Memory B cell (primary cell): ENCODE measurements around the gene CACFD1.

Source experiments
- ATAC-seq: fragments of 150-1000 bp; cut with Tn5 transposase; 2 replicates; pipeline ENCODE4 v1.10.0; 2021; ENCODE audit warnings: low read depth, mild to moderate bottlenecking, moderate library complexity
- DNase-seq, 2 donors: peaks; one replicate each; pipeline ENCODE4 v3.0.0; 2022; ENCODE audit warnings: low spot score in 2 of 2
- H3K27ac Mint-ChIP-seq: one replicate; pipeline ENCODE4 v1.8.0; 2022; ENCODE audit warnings: mild to moderate bottlenecking, moderate library complexity, mixed read lengths
- H3K27me3 Mint-ChIP-seq: one replicate; pipeline ENCODE4 v1.8.0; 2022; ENCODE audit warnings: mixed read lengths
- H3K36me3 Mint-ChIP-seq: one replicate; pipeline ENCODE4 v1.8.0; 2022; ENCODE audit warnings: mild to moderate bottlenecking, mixed read lengths
- H3K4me1 Mint-ChIP-seq: one replicate; pipeline ENCODE4 v1.8.0; 2022; ENCODE audit warnings: mixed read lengths
- H3K4me3 Mint-ChIP-seq: one replicate; pipeline ENCODE4 v1.8.0; 2022; ENCODE audit warnings: mild to moderate bottlenecking, moderate library complexity, mixed read lengths
- H3K9me3 Mint-ChIP-seq: one replicate; pipeline ENCODE4 v1.8.0; 2022; ENCODE audit warnings: mixed read lengths

Gene CACFD1

DNA sequence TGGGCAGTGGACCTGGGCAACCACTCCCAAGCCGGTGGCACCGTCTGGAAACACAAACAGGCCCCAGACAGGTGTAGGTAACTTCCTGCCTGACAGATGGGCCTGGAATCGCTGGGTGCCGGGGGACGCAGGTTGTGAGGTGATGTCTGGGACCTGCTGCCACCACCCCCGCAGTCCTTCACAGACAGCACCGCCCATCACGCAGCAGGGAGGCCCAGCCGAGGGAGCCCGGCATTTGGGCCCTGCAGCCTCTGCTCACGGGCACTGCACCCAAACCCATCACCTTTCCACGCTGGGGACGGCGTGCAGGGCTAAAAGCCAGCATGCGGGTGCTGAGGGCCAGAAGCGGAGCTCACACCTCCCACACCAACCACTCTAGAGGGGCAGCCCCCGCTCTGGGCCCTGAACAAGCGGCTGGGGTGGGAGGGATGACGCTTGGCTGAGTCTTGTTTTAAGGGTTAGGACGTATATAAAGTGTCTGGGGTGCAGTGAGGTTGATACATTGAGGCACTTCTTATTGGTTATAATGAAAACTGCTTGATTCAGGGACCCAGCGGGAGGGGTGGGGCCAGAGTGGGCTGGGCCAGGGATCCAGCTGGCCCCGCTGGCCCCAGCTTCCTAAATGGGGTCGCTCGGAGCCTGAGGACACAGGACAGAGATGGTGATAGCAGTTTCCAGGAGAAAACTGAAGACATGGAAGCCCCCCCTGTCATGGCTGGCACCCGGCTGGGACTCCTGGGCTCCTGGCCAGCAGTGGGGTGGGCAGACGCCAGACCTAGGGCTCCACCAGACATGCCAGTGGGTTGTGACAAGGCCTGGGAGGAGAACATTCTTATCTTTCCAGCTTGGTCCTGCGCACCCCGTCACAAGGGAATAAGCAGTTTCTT, 53.7 kb downstream of the CACFD1 start:
- Mint-ChIP-seq H3K4me3 (no peak overlapping the region), H3K4me1 (no peaks in the 10 kb centered on the region), H3K36me3 (no peaks in the 10 kb centered on the region), H3K27me3 (peaks cover 6% of the 10 kb centered on the region), H3K27ac (no peak overlapping the region), H3K9me3 (no peaks in the 10 kb centered on the region)
- DNase-seq (no peak), ATAC-seq (no peak)

DNA sequence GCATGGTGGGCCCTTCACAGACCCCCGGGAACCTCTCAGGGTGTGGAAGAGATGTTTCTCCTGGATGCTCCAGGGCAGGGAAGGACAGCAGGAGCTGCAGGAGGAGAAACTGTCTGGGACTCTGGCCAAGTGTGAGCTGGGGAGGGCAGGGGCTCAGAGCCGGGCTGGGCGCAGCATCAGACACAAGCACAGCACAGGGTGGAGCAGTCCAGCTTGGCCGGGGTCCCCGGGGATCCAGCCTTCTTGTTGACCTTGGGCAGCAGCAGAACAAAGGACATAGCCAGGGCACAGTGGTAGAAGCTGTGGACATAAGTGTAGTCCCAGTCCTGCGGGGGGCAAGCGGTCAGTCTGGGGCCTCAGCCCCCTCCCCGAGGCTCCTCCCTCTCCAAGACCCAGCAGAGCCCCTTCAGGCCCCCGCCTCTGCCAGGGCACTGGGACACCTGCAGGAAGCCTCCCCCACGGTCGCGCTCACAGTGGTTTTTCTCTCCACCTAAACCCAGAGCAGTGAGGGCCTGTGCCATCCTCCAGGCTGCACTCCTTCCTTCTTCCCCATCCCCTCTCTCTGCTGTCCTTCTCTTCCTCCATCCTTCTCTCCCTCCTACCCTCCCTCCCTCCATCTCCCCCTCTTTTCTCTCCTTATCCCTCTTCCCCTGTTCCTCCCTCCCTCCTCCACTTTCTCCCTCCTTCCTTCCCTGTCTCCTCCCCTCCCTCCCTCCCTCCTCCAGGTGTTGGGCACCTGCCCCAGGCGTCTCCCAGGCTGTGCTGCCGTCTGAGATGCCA, 54.9 kb downstream of the CACFD1 start:
- Mint-ChIP-seq H3K36me3 (no peaks in the 10 kb centered on the region), H3K27me3 (peaks cover 9% of the 10 kb centered on the region), H3K4me1 (no peaks in the 10 kb centered on the region), H3K4me3 (no peak overlapping the region), H3K27ac (no peak overlapping the region), H3K9me3 (no peaks in the 10 kb centered on the region)
- no peak for DNase-seq
- no peak for ATAC-seq

DNA sequence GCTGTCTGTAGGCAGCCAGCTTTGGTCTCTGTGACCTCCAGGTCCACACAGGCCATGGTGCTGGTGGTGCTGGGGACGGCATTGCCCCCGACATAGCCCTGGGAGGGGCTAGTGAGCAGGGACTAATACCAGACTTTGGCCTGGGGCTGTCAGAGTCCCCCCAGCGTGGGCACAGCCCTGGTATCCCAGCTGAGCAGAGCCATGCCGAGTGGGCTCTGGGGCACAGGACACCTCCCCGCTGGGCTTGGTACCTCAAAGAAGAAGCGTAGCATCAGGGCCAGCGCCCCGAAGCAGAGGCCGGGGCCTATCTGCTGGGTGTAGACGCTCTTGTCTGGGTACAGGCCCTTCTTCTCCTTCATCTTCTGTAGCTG, 55.4 kb downstream of the CACFD1 start:
- H3K36me3 Mint-ChIP-seq, result no peaks in the 10 kb centered on the region
- no peak overlapping the region for H3K27ac Mint-ChIP-seq
- ATAC-seq (no peak), DNase-seq (no peak)
- peaks cover 9% of the 10 kb centered on the region for H3K27me3 Mint-ChIP-seq
- no peak overlapping the region for H3K4me3 Mint-ChIP-seq
- no peaks in the 10 kb centered on the region for H3K4me1 Mint-ChIP-seq
- no peaks in the 10 kb centered on the region for H3K9me3 Mint-ChIP-seq

DNA sequence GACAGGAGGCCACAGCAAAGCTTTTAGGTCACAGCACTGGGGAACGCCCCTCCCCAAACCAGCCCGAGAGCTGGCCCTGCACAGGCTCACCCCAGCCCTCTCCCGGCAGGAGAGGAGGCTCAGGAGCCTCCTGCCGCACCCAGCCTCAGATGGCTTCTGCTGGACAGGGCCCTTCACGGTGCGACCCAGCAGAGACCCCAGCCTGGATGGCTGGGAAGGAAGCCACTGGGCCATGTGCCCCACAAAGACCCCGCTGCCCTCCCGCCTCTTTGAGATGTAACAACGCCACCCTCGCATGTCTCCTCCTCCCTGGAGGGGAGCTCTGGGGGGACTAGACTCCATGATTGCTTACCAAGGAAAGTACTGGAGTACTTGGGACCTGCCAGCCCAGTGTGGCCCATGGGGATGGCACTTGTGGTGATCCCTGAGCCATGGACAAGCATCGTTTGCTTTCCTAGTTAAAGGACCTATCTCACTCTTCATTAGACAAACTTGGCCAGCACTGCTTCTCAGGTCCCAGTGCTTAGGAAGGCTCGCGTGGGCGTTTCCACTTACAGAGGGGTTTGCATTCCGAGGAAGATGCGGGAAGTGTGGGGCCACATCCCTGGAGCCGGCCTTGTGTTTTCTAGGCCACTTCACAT, 56.0 kb downstream of the CACFD1 start:
- H3K36me3 Mint-ChIP-seq, result no peaks in the 10 kb centered on the region
- no peak for DNase-seq
- H3K9me3 Mint-ChIP-seq, result no peaks in the 10 kb centered on the region
- H3K4me1 Mint-ChIP-seq, result no peaks in the 10 kb centered on the region
- peaks cover 9% of the 10 kb centered on the region for H3K27me3 Mint-ChIP-seq
- H3K27ac Mint-ChIP-seq, result no peak overlapping the region
- ATAC-seq, result no peak
- H3K4me3 Mint-ChIP-seq, result no peak overlapping the region

DNA sequence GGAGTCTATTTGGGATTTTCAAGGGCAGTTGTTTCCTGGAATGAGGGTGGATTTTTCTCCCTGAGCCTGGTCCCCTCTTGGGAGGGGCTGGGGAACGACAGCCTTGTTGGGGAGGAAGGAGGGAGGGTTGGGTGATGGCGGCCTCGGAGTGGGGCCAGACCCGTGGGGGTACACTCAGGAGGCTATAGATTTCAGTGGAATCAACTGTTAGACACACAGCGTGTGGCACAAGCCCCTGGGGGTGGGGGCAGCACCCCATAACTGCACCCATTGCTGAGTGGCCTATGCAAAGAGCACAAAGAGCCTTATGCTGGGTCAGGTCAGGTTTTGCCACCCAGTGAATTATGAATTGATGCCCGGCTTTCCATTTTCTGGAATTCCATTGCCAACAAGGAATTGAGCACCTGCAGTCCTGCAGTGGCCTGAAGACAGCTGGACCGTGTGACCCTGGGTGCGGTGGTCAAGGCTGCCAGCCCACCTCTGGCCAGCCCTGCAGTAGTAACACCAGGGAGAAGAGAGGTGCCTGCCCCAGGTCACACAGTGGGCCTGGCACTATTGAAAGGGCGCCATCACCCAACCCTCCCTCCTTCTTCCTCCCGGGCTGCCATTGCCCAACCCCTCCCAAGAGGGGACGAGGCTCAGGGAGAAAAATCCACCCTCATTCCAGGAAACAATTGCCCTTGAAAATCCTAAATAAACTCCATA, 56.6 kb downstream of the CACFD1 start:
- Mint-ChIP-seq H3K27ac (no peak overlapping the region), H3K27me3 (peaks cover 9% of the 10 kb centered on the region), H3K9me3 (no peaks in the 10 kb centered on the region), H3K4me1 (no peaks in the 10 kb centered on the region), H3K36me3 (no peaks in the 10 kb centered on the region), H3K4me3 (no peak overlapping the region)
- DNase-seq (no peak), ATAC-seq (no peak)

DNA sequence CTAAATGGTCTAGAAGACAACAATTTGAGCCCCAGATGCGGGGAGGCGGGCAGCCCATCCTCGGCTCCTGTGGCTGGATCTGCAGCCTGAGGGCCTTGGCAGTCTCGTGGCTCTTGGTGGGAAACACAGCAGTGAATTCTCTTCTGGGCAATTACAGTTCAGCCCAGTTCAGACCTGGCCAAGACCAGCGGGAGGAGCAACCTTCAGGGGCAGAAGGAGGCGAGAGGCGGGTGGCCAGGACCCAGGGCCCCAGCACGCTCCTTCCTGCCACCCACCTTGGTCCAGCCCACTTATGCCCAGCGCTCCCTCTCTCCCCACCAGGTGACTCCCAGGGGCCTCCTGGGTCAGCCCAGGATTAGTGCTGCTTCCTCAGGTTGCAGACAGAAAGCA, 57.2 kb downstream of the CACFD1 start:
- peaks cover 9% of the 10 kb centered on the region for H3K27me3 Mint-ChIP-seq
- H3K4me3 Mint-ChIP-seq, result no peak overlapping the region
- ATAC-seq (no peak), DNase-seq (no peak)
- no peak overlapping the region for H3K27ac Mint-ChIP-seq
- H3K4me1 Mint-ChIP-seq, result no peaks in the 10 kb centered on the region
- no peaks in the 10 kb centered on the region for H3K9me3 Mint-ChIP-seq
- H3K36me3 Mint-ChIP-seq, result no peaks in the 10 kb centered on the region

DNA sequence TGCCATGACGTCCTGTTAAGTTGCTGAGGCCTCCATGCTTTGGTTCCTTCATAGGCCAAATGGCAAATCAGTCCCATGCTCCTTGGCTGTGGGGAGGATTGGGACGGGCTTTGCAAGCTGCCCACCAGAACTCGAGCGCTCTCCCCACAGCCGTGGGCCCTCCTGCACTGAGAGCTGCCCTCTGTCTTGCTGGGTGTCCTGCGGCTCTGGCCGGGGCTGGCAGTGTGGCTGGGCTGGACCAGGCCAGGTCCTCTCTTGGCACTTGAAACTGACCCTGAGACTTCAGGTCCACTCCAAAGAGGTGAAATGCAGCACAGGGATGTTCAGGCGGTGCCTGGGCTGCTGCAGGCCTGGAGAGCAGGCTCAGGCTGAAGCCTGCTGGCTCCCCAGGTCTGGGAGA, 57.9 kb downstream of the CACFD1 start:
- H3K9me3 Mint-ChIP-seq, result no peaks in the 10 kb centered on the region
- H3K27ac Mint-ChIP-seq, result no peak overlapping the region
- no peaks in the 10 kb centered on the region for H3K36me3 Mint-ChIP-seq
- DNase-seq (no peak), ATAC-seq (no peak)
- H3K4me1 Mint-ChIP-seq, result no peaks in the 10 kb centered on the region
- no peak overlapping the region for H3K4me3 Mint-ChIP-seq
- peaks cover 10% of the 10 kb centered on the region for H3K27me3 Mint-ChIP-seq

DNA sequence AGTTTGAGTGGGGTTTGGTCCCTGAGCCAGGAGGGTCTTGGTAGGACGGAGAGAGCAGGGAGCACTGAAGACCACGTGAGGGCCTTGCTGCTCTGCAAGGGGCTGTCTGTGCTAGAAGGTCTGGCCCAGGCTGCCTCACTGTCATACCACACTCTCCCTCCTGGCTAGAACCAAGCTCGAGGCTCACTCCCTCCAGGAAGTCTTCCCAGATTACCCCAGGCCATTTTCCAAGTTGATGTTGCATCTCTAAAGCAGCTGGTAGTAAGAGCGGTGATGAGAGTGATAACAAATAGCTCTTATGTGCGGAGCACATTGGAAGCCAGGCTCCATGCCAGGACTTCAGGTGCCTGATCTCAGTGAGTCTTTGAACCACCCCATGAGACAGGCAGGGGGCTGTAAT, 58.4 kb downstream of the CACFD1 start:
- Mint-ChIP-seq H3K27ac (no peak overlapping the region), H3K4me1 (no peaks in the 10 kb centered on the region), H3K27me3 (peaks cover 10% of the 10 kb centered on the region), H3K36me3 (no peaks in the 10 kb centered on the region), H3K9me3 (no peaks in the 10 kb centered on the region), H3K4me3 (no peak overlapping the region)
- no peak for DNase-seq
- ATAC-seq, result no peak

DNA sequence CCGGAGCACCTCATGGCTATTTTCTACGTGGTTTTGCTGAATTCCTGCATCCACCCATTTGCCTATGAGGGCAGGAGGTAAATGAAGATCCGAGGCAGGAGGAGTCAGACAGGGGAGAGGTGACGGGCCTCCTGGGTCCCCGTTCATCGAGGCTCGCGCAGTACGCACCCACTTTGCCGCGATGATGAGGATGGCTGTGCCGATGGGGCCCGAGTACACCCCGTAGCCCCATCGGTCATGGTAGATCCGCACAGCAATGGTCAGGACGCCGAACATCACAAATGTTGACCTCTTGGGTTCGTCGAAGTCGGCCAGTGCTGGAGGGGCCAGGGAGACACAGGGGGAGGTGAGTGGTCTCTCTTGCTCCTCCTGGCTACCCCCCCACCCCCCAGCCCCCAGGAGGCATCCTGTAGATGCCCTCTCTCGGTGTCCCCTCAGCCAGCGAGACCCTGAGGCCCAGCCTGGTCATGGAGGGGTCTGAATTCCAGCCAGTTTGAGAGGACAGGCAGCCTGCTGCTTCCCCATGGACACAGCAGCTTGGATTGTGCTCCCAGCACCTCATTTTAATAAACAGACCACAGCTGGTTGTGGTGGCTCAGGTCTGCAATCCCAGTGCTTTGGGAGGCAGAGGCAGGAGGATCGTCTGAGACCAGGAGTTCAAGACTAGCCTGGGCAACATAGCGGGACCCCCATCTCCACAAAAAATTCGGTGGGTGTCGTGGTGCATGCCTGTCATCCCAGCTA, 59.1 kb downstream of the CACFD1 start:
- no peak for DNase-seq
- no peaks in the 10 kb centered on the region for H3K36me3 Mint-ChIP-seq
- H3K9me3 Mint-ChIP-seq, result no peaks in the 10 kb centered on the region
- peaks cover 14% of the 10 kb centered on the region for H3K27me3 Mint-ChIP-seq
- ATAC-seq, result no peak
- no peak overlapping the region for H3K4me3 Mint-ChIP-seq
- no peak overlapping the region for H3K27ac Mint-ChIP-seq
- no peaks in the 10 kb centered on the region for H3K4me1 Mint-ChIP-seq

DNA sequence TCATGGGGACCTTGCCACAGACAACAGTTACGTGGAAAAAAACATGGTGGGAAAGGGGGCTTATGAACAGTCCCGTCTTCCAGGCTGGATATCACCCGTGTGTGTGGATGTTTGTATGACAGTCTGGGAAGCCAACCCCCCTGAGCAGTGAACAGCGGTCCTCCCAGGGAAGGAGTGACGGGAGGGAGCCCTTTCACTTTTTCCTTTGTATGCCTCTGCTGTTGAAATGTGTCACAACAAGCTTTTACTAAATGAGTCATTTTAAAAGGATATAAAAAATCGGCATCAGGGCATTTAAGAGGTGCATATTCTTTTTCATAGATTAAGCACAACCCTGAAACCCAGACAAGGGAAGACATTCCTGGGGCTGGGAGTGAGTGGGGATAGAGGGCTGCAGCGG, 59.9 kb downstream of the CACFD1 start:
- peaks cover 14% of the 10 kb centered on the region for H3K27me3 Mint-ChIP-seq
- H3K27ac Mint-ChIP-seq, result no peak overlapping the region
- H3K4me3 Mint-ChIP-seq, result no peak overlapping the region
- no peaks in the 10 kb centered on the region for H3K9me3 Mint-ChIP-seq
- no peaks in the 10 kb centered on the region for H3K4me1 Mint-ChIP-seq
- H3K36me3 Mint-ChIP-seq, result no peaks in the 10 kb centered on the region
- no peak for ATAC-seq
- no peak for DNase-seq

DNA sequence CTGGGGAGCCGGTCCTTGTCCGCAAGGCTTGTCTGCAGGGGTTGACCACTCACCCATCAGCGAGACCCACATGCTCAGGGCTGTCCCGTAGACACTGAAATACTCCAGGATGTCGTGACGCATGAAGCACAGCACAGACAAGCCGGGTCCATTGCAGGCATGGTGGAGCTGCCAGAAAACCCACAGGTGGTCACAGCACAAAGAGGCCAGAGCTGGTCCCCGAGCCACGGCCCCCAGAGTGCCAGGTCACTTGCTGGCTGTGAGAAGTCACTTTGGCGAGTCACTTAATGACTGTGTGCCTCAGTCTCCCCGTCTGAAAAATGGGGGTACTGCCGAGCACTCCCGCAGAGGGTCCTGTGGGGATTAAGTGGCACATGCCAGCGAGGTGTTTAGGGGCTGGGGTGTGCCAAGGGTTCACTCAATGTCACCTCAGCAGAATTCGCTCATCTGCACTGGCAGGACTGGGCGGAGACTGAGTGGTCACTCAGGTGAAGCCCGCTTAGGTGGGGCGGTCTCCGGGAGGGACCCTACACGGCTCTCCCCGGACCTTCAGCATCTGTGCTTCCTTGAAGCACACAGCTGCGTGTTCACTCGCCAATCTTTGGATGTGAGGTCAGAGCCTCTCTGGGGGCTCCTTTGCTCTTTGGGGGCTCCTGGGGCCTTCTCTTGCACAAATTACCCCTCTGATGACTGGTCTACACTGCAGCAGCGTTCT, 60.5 kb downstream of the CACFD1 start:
- ATAC-seq, result no peak
- no peak for DNase-seq
- Mint-ChIP-seq H3K4me1 (no peaks in the 10 kb centered on the region), H3K27me3 (peaks cover 14% of the 10 kb centered on the region), H3K36me3 (no peaks in the 10 kb centered on the region), H3K27ac (no peak overlapping the region), H3K9me3 (no peaks in the 10 kb centered on the region), H3K4me3 (no peak overlapping the region)
